Measurements from ENCODE around the gene LAMTOR3. TPM values are rescaled to one million over a fixed set of nuclear protein-coding genes. Genes with fewer than 3 reads are reported as not detected.
"Not testable (repeated sequence)": the region's sequence is repeated elsewhere in the genome, so short reads cannot be mapped to it uniquely, and the experiment has no call there.

LAMTOR3 gene
- total RNA-seq, 4 donors from 2014 or later = 34.4 to 49.5 (median 39.3) TPM

DNA sequence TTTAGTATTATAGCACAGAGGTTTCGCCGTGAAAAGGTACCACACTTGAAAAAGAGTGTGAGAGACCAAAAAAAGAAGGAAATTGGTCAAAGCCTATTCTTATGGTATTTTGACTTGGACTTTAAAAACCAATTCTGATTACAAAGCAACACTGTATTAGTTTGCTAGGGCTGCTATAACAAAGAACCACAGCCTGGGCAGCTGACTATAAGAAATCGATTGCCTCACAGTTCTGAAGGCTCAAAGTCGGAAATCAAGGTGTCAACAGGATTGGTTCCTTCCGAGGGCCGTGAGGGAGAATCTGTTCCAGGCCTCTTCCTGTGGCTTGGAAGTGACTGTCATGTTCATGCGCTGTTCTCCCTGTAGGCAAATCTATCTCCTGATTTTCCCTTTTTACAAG is 59.7 kb downstream of the LAMTOR3 start:
- H3K27ac ChIP-seq = no peak overlapping the region
- H3K36me3 ChIP-seq = peaks cover 6% of the 10 kb centered on the region
- 92% methylated on average over 7 of the region's 7 CpGs for WGBS
- TF ChIP-seq, protein P1, sequence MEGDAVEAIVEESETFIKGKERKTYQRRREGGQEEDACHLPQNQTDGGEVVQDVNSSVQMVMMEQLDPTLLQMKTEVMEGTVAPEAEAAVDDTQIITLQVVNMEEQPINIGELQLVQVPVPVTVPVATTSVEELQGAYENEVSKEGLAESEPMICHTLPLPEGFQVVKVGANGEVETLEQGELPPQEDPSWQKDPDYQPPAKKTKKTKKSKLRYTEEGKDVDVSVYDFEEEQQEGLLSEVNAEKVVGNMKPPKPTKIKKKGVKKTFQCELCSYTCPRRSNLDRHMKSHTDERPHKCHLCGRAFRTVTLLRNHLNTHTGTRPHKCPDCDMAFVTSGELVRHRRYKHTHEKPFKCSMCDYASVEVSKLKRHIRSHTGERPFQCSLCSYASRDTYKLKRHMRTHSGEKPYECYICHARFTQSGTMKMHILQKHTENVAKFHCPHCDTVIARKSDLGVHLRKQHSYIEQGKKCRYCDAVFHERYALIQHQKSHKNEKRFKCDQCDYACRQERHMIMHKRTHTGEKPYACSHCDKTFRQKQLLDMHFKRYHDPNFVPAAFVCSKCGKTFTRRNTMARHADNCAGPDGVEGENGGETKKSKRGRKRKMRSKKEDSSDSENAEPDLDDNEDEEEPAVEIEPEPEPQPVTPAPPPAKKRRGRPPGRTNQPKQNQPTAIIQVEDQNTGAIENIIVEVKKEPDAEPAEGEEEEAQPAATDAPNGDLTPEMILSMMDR (IDR thresholded peaks at IDR 0.05) = no peak
- TF ChIP-seq POLR2AphosphoS5 (IDR thresholded peaks at IDR 0.05) (no peak), POLR2A (IDR thresholded peaks at IDR 0.05) (no peak), EP300 (IDR thresholded peaks at IDR 0.05) (no peak)
- H3K4me3 ChIP-seq = no peak overlapping the region
- H3K27me3 ChIP-seq = no peaks in the 10 kb centered on the region
- no peaks in the 10 kb centered on the region for H3K9me3 ChIP-seq
- no peak for DNase-seq (ENCODE audit: low spot score in 2 of 2)
- H3K4me1 ChIP-seq = no peaks in the 10 kb centered on the region

DNA sequence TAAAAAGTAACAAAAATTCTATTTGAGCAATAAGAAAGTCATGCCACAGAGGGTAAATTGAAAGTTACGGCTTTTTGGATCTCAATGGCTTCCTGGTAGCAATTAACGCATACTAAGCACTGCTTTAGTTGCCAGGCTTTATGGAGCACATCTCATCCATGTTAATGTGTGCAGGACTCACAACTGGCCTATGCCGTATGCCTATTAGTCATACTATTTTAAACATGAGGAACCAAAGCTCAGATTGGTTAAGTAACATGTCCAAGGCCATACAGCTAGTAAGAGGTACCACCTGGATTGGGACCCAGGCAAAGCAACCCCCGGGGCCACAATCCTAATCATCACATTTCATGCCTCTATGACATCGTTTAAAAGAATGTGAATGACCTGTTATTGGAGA is 60.5 kb downstream of the LAMTOR3 start:
- Histone ChIP-seq H3K9me3 (no peaks in the 10 kb centered on the region), H3K27me3 (no peaks in the 10 kb centered on the region), H3K36me3 (peaks cover 6% of the 10 kb centered on the region), H3K4me1 (no peaks in the 10 kb centered on the region), H3K4me3 (no peak overlapping the region), H3K27ac (no peak overlapping the region)
- DNase-seq (ENCODE audit: low spot score in 2 of 2) = no peak
- WGBS = 89% methylated on average over 5 of the region's 5 CpGs
- TF ChIP-seq EP300 (IDR thresholded peaks at IDR 0.05) = no peak
- TF ChIP-seq POLR2AphosphoS5 (IDR thresholded peaks at IDR 0.05) = no peak
- no peak for TF ChIP-seq POLR2A (IDR thresholded peaks at IDR 0.05)
- TF ChIP-seq, protein P1 (IDR thresholded peaks at IDR 0.05) = no peak

DNA sequence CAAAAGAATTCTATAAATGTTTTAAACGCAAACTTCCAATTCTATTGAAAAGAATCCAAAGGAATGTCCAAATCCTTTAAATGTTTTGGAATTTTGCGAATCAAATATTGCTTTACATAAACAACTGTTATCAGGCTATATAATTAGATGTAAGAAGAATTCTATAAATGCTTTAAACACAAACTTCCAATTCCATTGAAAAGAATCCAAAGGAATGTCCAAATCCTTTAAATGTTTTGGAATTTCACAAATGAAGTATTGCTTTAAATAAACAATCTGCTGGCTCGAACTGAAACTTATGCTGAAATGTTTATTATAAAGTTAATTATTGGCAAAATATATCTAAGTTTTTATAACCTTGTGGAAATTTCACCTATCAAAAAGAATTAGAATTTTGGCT is 61.5 kb downstream of the LAMTOR3 start:
- TF ChIP-seq POLR2AphosphoS5 (IDR thresholded peaks at IDR 0.05) (no peak), POLR2A (IDR thresholded peaks at IDR 0.05) (no peak), EP300 (IDR thresholded peaks at IDR 0.05) (no peak)
- TF ChIP-seq, protein P1 (IDR thresholded peaks at IDR 0.05) = no peak
- no peak for DNase-seq (ENCODE audit: low spot score in 2 of 2)
- Histone ChIP-seq H3K9me3 (no peaks in the 10 kb centered on the region), H3K4me3 (no peak overlapping the region), H3K4me1 (no peaks in the 10 kb centered on the region), H3K27me3 (no peaks in the 10 kb centered on the region), H3K36me3 (peaks cover 6% of the 10 kb centered on the region), H3K27ac (no peak overlapping the region)
- 76% methylated on average over 3 of the region's 3 CpGs for WGBS

DNA sequence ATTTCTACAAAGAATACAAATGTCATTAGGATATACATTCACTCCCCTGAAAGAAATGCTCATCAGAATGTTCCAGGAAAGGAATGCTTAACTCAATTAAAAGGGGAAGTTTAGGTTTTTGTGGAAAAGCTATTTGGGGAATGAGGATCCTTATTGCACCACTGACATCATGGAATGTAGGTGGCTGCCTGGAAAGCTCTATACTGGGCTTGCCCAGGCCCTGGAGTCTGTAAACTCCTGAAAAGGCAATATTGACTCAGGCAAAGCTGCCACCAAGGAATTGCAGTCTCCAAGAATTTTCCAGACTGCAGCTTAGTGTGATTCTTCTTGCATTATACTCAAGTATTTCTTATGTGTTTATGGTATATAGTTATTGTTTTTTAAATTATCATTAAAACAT is 61.9 kb downstream of the LAMTOR3 start:
- Histone ChIP-seq H3K36me3 (peaks cover 6% of the 10 kb centered on the region), H3K9me3 (no peaks in the 10 kb centered on the region), H3K4me1 (no peaks in the 10 kb centered on the region), H3K27ac (no peak overlapping the region), H3K27me3 (no peaks in the 10 kb centered on the region), H3K4me3 (no peak overlapping the region)
- TF ChIP-seq EP300 (IDR thresholded peaks at IDR 0.05) (no peak), POLR2AphosphoS5 (IDR thresholded peaks at IDR 0.05) (no peak), POLR2A (IDR thresholded peaks at IDR 0.05) (no peak)
- TF ChIP-seq, protein P1 (IDR thresholded peaks at IDR 0.05) = no peak
- no peak for DNase-seq (ENCODE audit: low spot score in 2 of 2)

DNA sequence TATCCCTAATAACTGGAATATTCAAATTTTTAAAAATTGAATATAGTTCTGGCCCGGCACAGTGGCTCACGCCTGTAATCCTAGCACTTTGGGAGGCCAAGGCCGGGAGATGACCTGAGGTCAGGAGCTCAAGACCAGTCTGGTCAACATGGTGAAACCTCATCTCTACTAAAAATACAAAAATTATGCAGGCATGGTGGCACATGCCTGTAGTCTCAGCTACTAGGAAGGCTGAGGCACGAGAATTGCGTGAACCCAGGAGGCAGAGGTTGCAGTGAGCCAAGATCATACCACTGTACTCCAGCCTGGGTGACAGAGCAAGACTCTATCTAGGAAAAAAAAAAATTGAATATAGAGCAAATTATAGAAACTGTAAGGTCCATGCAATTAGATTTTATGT is 64.2 kb downstream of the LAMTOR3 start:
- H3K27me3 ChIP-seq; H3K4me1 ChIP-seq; H3K36me3 ChIP-seq; DNase-seq (ENCODE audit: low spot score in 2 of 2); H3K4me3 ChIP-seq; H3K9me3 ChIP-seq; H3K27ac ChIP-seq: not testable (repeated sequence)
- 90% methylated on average over 5 of the region's 5 CpGs for WGBS

DNA sequence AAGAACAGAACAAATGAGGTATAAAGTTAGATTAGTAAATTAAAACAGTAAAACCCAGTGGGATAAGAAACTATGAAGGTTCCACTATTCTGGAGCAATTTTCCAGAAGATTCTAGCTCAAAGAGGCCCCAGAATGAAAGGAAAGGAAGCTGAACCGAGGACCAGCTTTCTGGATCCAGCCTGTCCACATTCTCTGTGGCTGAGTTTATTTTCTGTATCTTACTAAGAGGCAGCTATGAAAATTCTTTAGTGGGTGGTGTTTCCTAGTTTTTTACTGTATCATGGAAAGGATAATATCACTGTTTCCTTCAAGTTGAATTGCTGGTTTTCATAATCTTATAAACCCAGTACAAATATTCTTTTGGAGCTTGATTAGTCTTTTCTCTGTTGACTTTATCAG is 65.8 kb downstream of the LAMTOR3 start:
- Histone ChIP-seq H3K4me1 (no peaks in the 10 kb centered on the region), H3K27ac (no peak overlapping the region)

More for the DNA sequence above, 65.8 kb downstream of the LAMTOR3 start:
- H3K4me3 ChIP-seq = no peak overlapping the region
- no peaks in the 10 kb centered on the region for H3K27me3 ChIP-seq
- no peaks in the 10 kb centered on the region for H3K9me3 ChIP-seq
- TF ChIP-seq, protein P1 (IDR thresholded peaks at IDR 0.05) = no peak
- TF ChIP-seq POLR2A (IDR thresholded peaks at IDR 0.05) = no peak
- no peak for TF ChIP-seq EP300 (IDR thresholded peaks at IDR 0.05)
- TF ChIP-seq POLR2AphosphoS5 (IDR thresholded peaks at IDR 0.05) = no peak
- 31% methylated on average over 1 of the region's 1 CpG for WGBS
- DNase-seq (ENCODE audit: low spot score in 2 of 2) = no peak
- H3K36me3 ChIP-seq = no peaks in the 10 kb centered on the region
